HG03039 (cell line): ENCODE measurements around the gene EXOC3L4.

Source experiments
- ATAC-seq: cut with Tn5 transposase; IDR thresholded peaks from one replicate; pipeline ENCODE4 v1.9.1; 2021; ENCODE audit warnings: mild to moderate bottlenecking, moderate library complexity; ENCODE audit not compliant: unreplicated experiment

The EXOC3L4 gene

DNA sequence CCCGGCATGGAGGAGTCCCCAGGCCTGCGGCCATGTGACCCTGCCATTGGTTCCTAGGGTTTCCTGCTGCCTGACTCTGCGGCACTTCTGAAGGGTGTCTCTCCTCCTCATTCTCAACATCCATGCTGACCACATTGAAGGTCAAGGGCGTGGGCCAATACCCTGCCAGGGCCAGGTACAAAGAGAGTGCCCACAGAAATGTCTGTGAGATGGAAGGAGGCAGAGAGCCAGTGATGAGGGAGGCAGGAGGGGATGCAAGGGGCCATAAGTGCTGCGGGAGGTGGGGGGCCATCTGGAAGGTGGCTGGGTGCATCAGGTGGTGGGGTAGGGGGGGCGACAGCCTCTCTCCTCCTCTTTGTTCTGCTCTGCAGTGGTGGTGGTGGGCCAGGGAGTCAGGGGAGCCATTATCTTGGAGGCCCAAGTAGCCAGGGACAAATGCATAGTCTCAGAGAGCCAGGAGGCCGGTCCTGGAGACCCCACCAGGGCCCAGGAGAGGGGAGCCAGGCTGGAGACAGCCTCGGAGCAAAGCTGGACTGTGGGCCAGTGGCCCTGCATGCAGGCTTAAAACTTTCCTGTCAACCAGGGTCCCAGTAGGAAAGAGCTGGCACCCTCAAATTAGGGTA lies 24.2 kb upstream of the EXOC3L4 start:
- no peak for ATAC-seq

DNA sequence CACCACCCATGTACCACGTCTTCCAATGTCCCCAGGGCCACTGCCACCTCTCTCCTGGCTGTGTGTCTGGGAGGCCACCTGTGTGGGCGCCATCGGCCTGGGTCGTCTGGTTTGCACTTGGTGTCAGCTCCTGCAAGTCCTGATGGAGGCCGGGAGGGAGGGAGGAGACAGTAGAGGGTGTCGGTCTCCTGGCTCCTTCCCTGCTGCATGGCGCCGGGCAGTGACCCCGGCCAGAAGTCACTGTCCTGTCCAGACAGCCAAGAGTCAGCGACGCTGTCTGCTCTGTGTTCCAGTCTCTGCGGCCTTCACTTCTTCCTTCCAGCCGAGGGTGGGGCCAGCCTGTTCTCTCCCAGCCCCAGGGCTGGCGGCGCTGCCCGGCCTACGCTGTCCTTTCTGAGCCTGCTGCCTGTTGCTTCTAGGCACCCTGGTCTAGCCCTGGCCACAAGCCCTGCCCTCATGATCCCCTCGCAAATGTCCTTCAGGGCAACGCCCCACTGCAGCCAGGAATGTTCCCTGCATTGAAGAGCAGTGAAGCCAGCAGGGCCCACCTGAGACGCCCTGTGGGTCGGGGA lies 23.5 kb upstream of the EXOC3L4 start:
- ATAC-seq = no peak

GRCh38 chr14:103071544-103072251 lies 22.8 kb upstream of the EXOC3L4 start:
- ATAC-seq = no peak

DNA sequence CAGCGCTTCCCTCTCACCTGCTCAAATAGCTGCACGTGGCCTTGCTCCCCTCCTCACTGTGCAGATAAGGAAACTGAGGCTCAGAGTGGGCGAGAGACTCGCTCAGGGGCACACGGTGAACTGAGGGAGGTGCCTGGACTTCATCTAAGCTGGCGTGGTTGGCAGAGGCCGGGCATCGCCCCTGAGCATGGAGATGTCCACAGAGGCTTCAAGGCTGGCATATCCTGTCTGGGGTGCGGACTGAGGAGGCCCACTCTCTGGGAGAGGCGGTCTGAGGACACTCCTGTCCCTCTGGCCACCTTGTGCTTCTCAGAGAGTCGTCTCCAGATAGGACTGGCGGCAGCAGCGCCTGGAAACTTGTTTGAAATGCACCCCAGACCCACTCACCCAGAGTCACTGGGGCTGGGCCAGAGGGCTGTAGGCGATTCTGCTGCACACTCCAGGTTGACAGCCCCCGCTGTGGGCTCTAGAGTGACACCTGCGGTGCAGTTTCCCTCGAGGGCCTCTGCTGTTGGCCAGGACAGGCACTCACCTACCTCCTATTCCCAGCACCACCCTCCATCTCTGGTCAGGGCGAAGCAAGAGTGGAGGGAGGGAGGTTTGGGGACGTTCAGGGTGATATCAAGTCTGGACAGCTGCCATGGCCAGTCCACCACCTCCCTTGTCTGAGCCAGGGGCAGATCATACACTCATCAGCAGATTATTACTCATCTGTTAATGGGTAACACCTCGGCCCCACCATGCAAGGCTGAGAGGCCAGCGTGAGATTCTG lies 21.7 kb upstream of the EXOC3L4 start:
- ATAC-seq = no peak

DNA sequence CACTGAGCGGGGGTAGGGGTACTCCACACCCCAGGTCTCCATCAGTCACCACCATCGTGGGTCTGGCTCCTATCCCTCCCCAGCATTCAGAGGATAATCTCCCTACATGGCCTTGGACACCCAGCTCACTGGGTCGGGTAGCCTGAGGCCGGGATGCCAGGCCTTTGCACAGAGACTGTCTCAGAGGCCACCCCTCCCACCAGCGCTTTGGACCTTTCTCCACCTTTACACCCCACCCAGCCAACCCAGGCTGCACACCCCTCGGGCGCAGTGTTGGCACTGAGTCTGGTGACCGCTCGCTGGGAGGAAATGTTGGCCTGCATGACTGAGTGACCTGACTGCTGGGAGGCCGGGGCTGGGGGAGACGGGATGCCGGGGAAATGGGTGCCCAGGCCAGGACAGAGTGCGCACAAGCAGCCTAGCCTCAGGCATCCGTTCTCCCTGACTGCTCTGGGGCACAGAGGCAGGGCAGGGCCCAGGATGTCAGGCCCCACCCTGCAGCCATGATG lies 21.1 kb upstream of the EXOC3L4 start:
- no peak for ATAC-seq

DNA sequence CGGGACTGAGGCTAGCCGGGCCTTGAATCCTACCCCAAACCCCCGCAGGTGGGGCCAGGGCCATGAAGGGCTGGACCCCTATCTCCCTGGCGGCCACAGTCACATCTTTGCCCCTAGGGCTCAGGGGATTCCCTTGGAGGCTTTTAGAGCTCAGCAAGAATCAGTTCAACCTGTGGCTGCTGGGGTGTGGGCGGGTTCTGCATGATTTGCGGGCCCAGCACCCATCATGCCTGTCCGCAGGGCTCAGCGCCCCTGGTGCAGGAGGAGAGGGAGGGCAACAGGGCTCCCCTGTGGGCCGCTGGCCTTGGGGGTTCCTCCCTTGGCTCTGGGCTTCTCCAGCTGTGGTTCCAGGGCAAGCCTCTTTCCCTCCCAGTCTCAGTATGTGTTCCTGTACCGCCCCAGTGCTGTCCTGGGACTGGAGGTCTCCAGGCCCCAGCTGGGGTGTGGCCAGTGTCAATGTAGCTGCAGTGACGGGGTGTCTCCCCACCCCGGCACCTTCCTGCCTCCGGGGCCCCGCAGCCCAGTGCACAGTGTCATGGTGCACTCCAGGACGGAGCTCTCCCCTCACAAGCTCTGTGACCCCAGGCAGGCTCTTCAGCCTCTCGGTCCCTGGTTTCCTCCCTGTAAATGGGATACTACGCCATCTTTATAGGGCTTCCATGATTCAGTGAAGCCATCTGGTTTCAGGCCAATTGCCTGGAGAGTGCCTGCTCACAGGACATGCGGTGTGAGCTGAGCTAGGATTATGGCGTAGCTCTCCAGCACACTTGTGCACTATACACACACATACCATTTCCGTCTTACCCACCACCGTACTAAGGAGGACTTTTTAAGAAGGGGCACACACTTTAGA lies 20.4 kb upstream of the EXOC3L4 start:
- no peak for ATAC-seq

DNA sequence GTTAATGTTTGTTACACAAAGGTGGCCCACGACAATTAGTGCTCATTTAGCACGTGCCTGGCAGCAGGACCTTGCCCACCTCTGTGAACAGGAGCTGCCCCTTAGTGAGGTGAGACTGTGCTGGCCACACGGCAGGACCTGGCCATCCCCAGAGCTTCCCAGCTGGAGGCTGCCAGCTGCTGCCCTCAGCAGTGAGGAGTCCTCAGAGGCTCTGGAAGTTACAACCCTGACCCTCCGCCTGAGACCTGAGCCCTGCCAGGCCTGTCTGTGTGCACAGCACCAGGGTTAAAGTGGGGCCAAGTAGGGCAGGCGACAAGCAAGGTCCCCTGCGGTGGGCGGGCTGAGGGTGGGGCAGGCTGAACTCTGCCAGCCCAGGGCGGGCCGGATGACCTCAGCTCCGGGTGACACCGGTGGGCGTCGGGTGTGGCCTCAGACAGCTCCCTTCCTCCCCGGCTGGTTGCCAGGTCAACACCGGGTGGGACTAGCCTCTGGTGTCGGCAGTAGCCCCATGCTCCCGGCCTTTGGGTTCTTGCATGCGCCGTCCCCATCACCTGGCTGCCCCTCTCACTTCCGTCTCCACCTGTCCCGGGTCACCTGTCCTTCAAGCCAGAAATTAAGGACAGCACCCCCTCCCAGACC lies 19.7 kb upstream of the EXOC3L4 start:
- no peak for ATAC-seq

GRCh38 chr14:103078420-103078749 lies 16.1 kb upstream of the EXOC3L4 start:
- peak; percentile 41 for ATAC-seq

- no peak for ATAC-seq
These were observed 15.5 kb upstream of the EXOC3L4 start for GRCh38 chr14:103078860-103079587.

DNA sequence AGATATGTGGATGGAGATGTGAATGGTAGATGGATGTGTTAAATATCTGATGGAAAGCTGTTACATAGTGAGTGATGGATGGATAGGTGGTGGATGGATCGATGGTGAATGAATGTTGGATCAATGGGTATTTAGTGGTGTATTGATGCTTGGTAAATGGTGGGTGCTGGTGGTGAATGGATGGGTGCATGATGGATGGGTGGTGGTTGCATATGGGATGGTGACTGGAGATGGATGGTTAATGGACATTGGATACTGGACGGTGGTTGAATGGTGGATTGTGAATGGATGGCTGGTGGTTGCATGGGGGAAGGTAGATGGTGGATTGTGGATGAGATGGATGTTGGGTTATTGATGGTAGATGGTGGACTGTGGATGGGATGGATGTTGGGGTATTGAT lies 12.6 kb upstream of the EXOC3L4 start:
- no peak for ATAC-seq

GRCh38 chr14:103084021-103084919 lies 10.3 kb upstream of the EXOC3L4 start, which contains the start of gene LBHD2:
Gene LBHD2 (plus strand): TSS chr14:103084210. CDS start chr14:103086013, 1,803 bp downstream.
- no peak for ATAC-seq

DNA sequence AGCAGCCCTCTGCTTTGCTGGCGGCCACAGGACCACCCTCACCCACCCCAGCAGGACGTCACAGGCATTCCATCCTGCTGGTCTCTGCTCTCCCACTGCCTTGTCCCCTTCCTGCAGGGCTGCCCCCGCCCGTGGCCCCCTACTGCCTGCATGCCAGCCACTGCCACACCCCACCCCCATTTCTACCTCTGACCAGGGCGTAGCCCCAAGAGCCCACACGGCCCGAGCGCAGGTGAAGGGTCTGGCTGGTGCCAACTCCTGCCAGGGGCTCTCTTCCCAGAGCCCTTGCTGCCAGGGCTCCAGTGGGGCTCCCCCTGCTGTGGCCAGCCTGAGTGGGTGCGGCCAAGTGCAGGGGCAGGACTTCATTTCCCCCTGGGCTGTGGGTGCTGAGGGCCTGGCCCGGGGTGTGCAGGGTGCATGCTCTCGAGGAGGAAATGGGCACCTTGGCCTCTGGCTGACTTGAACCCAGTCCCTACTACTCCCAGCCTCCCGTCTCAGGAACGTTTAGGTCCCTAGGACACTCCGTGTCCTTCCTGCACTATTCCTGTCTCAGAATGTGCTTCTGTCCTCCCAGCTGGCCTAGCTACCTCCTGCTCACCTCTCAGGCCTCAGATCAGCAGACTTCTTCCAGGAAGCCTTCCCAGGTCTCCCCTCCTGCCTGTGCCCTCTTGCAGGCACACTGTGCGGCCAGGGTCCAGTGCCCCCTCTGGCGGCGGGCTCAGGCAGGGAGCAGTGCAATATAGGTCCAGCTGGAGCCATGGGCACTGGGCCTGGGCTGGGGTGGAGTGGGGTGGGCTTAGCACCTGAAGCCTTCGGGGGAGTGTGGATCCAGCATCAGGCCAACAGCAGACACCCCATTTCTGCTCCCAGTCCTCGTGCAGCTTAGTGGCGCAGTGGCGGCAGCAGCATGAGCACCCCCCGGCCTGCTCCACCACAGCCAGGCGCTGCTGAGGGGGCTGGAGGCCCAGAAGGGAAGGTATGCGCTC lies 9.1 kb upstream of the EXOC3L4 start:
- no peak for ATAC-seq

GRCh38 chr14:103086771-103087342 lies 7.7 kb upstream of the EXOC3L4 start:
- no peak for ATAC-seq

- no peak for ATAC-seq
These were observed 7.1 kb upstream of the EXOC3L4 start for GRCh38 chr14:103087343-103087835.

- no peak for ATAC-seq
These were observed 5.6 kb upstream of the EXOC3L4 start for GRCh38 chr14:103088921-103089320.
